H9 (cell line): Measurements from ENCODE around the gene GLCE. TPM values are rescaled to one million over a fixed set of nuclear protein-coding genes. Genes with fewer than 3 reads are reported as not detected.

Experiments
- DNase-seq: peaks from one replicate; pipeline ENCODE4 v3.0.0-alpha.2; 2017
- H2AFZ ChIP-seq: one replicate; pipeline ENCODE4 v1.6.1; 2013; ENCODE audit warnings: mild to moderate bottlenecking, low read length, control low read depth, moderate library complexity
- H2AK5ac ChIP-seq: 2 replicates; pipeline ENCODE4 v1.6.1; 2013; ENCODE audit warnings: low read length, control low read depth, mixed read lengths; ENCODE audit not compliant: insufficient read length
- H2BK120ac ChIP-seq: one replicate; pipeline ENCODE4 v1.6.1; 2013; ENCODE audit warnings: low read depth, mild to moderate bottlenecking, low read length, control low read depth, inconsistent platforms; ENCODE audit not compliant: poor library complexity, severe bottlenecking
- H2BK12ac ChIP-seq: 2 replicates; pipeline ENCODE4 v1.6.1; 2013; ENCODE audit warnings: low read length, control low read depth, mixed read lengths, low read depth; ENCODE audit not compliant: insufficient read length
- H2BK15ac ChIP-seq: 2 replicates; pipeline ENCODE4 v1.6.1; 2013; ENCODE audit warnings: low read depth, low read length, control low read depth
- H2BK20ac ChIP-seq: one replicate; pipeline ENCODE4 v1.6.1; 2013; ENCODE audit warnings: low read depth, mild to moderate bottlenecking, low read length, control low read depth, inconsistent platforms; ENCODE audit not compliant: poor library complexity, severe bottlenecking
- H2BK5ac ChIP-seq: 2 replicates; pipeline ENCODE4 v1.6.1; 2013; ENCODE audit warnings: low read length, control low read depth, mixed read lengths; ENCODE audit not compliant: insufficient read length
- H3K14ac ChIP-seq: 2 replicates; pipeline ENCODE4 v1.6.1; 2013; ENCODE audit warnings: low read length, control low read depth; ENCODE audit not compliant: insufficient read depth
- H3K18ac ChIP-seq: 2 replicates; pipeline ENCODE4 v1.6.1; 2013; ENCODE audit warnings: low read depth, mild to moderate bottlenecking, mixed read lengths, low read length, control low read depth; ENCODE audit not compliant: insufficient read length
- H3K23ac ChIP-seq: 2 replicates; pipeline ENCODE4 v1.6.1; 2013; ENCODE audit warnings: low read length, control low read depth, mixed read lengths, low read depth; ENCODE audit not compliant: insufficient read length
- H3K23me2 ChIP-seq: 2 replicates; pipeline ENCODE4 v1.6.1; 2013; ENCODE audit warnings: low read depth, mild to moderate bottlenecking, mixed read lengths, low read length, control low read depth; ENCODE audit not compliant: insufficient read length, poor library complexity, severe bottlenecking
- H3K27ac ChIP-seq: 2 replicates; pipeline ENCODE4 v1.5.1; 2013; ENCODE audit warnings: low read length, control low read depth, mixed read lengths, low read depth; ENCODE audit not compliant: insufficient read length
- H3K27me3 ChIP-seq: 2 replicates; pipeline ENCODE4 v1.6.1; 2013; ENCODE audit warnings: low read length, control low read depth, inconsistent platforms; ENCODE audit not compliant: insufficient read depth
- H3K4ac ChIP-seq: 2 replicates; pipeline ENCODE4 v1.6.1; 2013; ENCODE audit warnings: low read depth, mild to moderate bottlenecking, control low read depth, inconsistent platforms, low read length, moderate library complexity
- H3K4me1 ChIP-seq: 2 replicates; pipeline ENCODE4 v1.6.1; 2013; ENCODE audit warnings: low read length, control low read depth, inconsistent platforms; ENCODE audit not compliant: insufficient read depth
- H3K4me2 ChIP-seq: 2 replicates; pipeline ENCODE4 v1.6.1; 2013; ENCODE audit warnings: low read length, control low read depth, mixed read lengths; ENCODE audit not compliant: insufficient read length, insufficient read depth
- H3K56ac ChIP-seq: 2 replicates; pipeline ENCODE4 v1.6.1; 2013; ENCODE audit warnings: low read depth, mild to moderate bottlenecking, mixed read lengths, low read length, control low read depth; ENCODE audit not compliant: insufficient read length
- H3K79me1 ChIP-seq: 2 replicates; pipeline ENCODE4 v1.6.1; 2013; ENCODE audit warnings: low read depth, mild to moderate bottlenecking, moderate library complexity, low read length, control low read depth, inconsistent platforms; ENCODE audit not compliant: insufficient read depth, poor library complexity, severe bottlenecking
- H3K79me2 ChIP-seq: 2 replicates; pipeline ENCODE4 v1.6.1; 2013; ENCODE audit warnings: low read length, control low read depth, inconsistent platforms; ENCODE audit not compliant: insufficient read depth
- H3K9ac ChIP-seq: 2 replicates; pipeline ENCODE4 v1.6.1; 2013; ENCODE audit warnings: low read length, control low read depth, mixed read lengths; ENCODE audit not compliant: insufficient read length; ENCODE audit errors: extremely low read depth
- H3K9me3 ChIP-seq: one replicate; pipeline ENCODE4 v1.6.1; 2013; ENCODE audit warnings: low read depth, low read length, inconsistent platforms; ENCODE audit not compliant: control insufficient read depth
- H3T11ph ChIP-seq: one replicate; pipeline ENCODE4 v1.6.1; 2013; ENCODE audit warnings: mild to moderate bottlenecking, low read length, control low read depth, inconsistent platforms
- H4K20me1 ChIP-seq: one replicate; pipeline ENCODE4 v1.6.1; 2013; ENCODE audit not compliant: control insufficient read depth, insufficient read length, insufficient read depth
- H4K5ac ChIP-seq: 2 replicates; pipeline ENCODE4 v1.6.1; 2013; ENCODE audit warnings: low read depth, mild to moderate bottlenecking, mixed read lengths, low read length, control low read depth; ENCODE audit not compliant: insufficient read length
- H4K8ac ChIP-seq: replicated peaks from 2 replicates; pipeline ENCODE4 v1.6.1; 2013; ENCODE audit warnings: low read length, control low read depth, mixed read lengths, low read depth; ENCODE audit not compliant: insufficient read length
- H4K91ac ChIP-seq: 2 replicates; pipeline ENCODE4 v1.6.1; 2013; ENCODE audit warnings: low read depth, mild to moderate bottlenecking, moderate library complexity, mixed read lengths, low read length, control low read depth; ENCODE audit not compliant: insufficient read length
- H3K27ac Mint-ChIP-seq, 3 experiments: 2 replicates in 2 of 3; 3 replicates in 1 of 3; pipeline ENCODE4 v1.8.0; 2020 to 2021; ENCODE audit warnings: mixed read lengths in 3 of 3, mild to moderate bottlenecking in 1 of 3, moderate library complexity in 1 of 3
- H3K27me3 Mint-ChIP-seq: 2 replicates; pipeline ENCODE4 v1.8.0; 2021; ENCODE audit warnings: low read depth, mild to moderate bottlenecking, moderate library complexity, mixed read lengths
- H3K36me3 Mint-ChIP-seq, 3 experiments: 2 replicates in 2 of 3; 3 replicates in 1 of 3; pipeline ENCODE4 v1.8.0; 2020 to 2021; ENCODE audit warnings: low read depth in 3 of 3, mixed read lengths in 3 of 3; ENCODE audit not compliant: insufficient read depth in 1 of 3
- H3K4me1 Mint-ChIP-seq, 2 experiments: 2 replicates each; pipeline ENCODE4 v1.8.0; 2020; ENCODE audit warnings: mixed read lengths in 2 of 2
- H3K4me3 Mint-ChIP-seq, 2 experiments: 2 replicates in 1 of 2; 3 replicates in 1 of 2; pipeline ENCODE4 v1.8.0; 2020 to 2021; ENCODE audit warnings: mild to moderate bottlenecking in 2 of 2, mixed read lengths in 2 of 2, moderate library complexity in 1 of 2
- H3K9me3 Mint-ChIP-seq, 2 experiments: 2 replicates in 1 of 2; 3 replicates in 1 of 2; pipeline ENCODE4 v1.8.0; 2020; ENCODE audit warnings: mild to moderate bottlenecking in 2 of 2, mixed read lengths in 2 of 2, moderate library complexity in 1 of 2
- WGBS: extraction: QIAGEN DNeasy Blood & Tissue Kit; methylation state at CpG from one replicate; pipeline ENCODE4 v1.1.7; 2013; ENCODE audit warnings: missing lambda C conversion rate, low lambda C conversion rate, mixed read lengths; ENCODE audit not compliant: insufficient read length; ENCODE audit errors: extremely low coverage; 5-methylcytosine and 5-hydroxymethylcytosine counted together
- total RNA-seq: library from RNA; stranded (reverse); gene quantifications from 2 replicates; pipeline ENCODE4 v1.2.1, GENCODE V29; 2021
- TF ChIP-seq, protein P1 (sequence below): fragments of 200-600 bp; sonication (generic); conservative IDR thresholded peaks from 3 replicates; pipeline ENCODE4 v1.8.0; 2021; ENCODE audit warnings: antibody characterized with exemption, mild to moderate bottlenecking

Gene GLCE
- total RNA-seq, 1 experiment from 2014 or later: 12.2 TPM

DNA sequence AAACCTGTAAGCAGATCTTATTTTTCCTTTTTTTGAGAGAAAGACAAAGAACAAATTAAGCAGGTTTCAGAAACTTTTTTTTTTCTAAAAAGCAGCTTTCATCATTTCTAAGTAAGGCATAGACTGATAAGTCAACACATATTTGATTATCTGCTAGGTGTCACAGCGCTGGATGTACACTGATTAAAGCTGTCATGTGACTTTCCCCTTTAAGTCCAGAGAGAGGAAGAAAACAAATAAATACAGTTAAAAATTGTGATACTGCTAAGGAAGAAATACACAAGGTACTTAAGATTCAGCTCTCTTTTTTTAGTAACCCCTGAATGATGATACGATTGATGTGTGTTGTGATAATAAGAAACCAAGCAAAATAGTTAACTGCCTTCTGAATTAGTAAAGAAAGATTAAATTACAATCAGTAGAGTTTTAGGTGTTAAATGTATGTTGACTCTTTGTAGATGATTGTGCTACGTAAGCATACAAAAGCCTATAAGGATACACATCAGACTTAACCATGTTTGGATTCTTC, 2.8 kb downstream of the GLCE start:
- Histone ChIP-seq H2BK15ac (no peak overlapping the region), H3K14ac (no peak overlapping the region), H3K4me1 (peaks cover 4% of the 10 kb centered on the region; the same call in 1 of the 2 replicates), H3K27ac (no peak overlapping the region), H2AFZ (no peak overlapping the region), H2BK20ac (no peak overlapping the region), H2BK5ac (no peak overlapping the region), H3K23ac (no peak overlapping the region), H3K79me1 (peaks cover 2% of the 10 kb centered on the region), H3K9me3 (no peaks in the 10 kb centered on the region), H3T11ph (no peak overlapping the region), H4K20me1 (no peaks in the 10 kb centered on the region), H2BK120ac (no peak overlapping the region), H4K5ac (no peak overlapping the region), H3K56ac (no peak overlapping the region), H3K9ac (no peak overlapping the region), H3K4me2 (no peak overlapping the region), H4K8ac (no peak overlapping the region), H2BK12ac (no peak overlapping the region), H3K18ac (no peak overlapping the region), H4K91ac (no peak overlapping the region), H3K23me2 (peaks cover 16% of the 10 kb centered on the region), H3K79me2 (0 out of 2 replicates have a peak, but pooled peaks cover 1% of the 10 kb centered on the region), H3K27me3 (no peaks in the 10 kb centered on the region; the same call in 1 of the 2 replicates), H2AK5ac (no peak overlapping the region), H3K4ac (no peak overlapping the region)
- H3K4me3 Mint-ChIP-seq: no peak overlapping the region; a peak in 1 of 5 replicates
- no CpG with 5 or more reads among the region's 3 CpGs for WGBS
- H3K27ac Mint-ChIP-seq: no peak overlapping the region
- TF ChIP-seq, protein P1, sequence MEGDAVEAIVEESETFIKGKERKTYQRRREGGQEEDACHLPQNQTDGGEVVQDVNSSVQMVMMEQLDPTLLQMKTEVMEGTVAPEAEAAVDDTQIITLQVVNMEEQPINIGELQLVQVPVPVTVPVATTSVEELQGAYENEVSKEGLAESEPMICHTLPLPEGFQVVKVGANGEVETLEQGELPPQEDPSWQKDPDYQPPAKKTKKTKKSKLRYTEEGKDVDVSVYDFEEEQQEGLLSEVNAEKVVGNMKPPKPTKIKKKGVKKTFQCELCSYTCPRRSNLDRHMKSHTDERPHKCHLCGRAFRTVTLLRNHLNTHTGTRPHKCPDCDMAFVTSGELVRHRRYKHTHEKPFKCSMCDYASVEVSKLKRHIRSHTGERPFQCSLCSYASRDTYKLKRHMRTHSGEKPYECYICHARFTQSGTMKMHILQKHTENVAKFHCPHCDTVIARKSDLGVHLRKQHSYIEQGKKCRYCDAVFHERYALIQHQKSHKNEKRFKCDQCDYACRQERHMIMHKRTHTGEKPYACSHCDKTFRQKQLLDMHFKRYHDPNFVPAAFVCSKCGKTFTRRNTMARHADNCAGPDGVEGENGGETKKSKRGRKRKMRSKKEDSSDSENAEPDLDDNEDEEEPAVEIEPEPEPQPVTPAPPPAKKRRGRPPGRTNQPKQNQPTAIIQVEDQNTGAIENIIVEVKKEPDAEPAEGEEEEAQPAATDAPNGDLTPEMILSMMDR: no peak
- H3K9me3 Mint-ChIP-seq: no peaks in the 10 kb centered on the region; a peak in 1 of 5 replicates
- no peaks in the 10 kb centered on the region for H3K36me3 Mint-ChIP-seq
- DNase-seq: no peak
- peaks cover 18% of the 10 kb centered on the region for H3K27me3 Mint-ChIP-seq
- H3K4me1 Mint-ChIP-seq: peaks cover 17 to 32% of the 10 kb centered on the region in 2 experiments
